Adipose tissue (tissue), 3 donors: Measurements from ENCODE around the gene CDC73. TPM values are rescaled to one million over a fixed set of nuclear protein-coding genes. Genes with fewer than 3 reads are reported as not detected.
"Not testable (repeated sequence)": the region's sequence is repeated elsewhere in the genome, so short reads cannot be mapped to it uniquely, and the experiment has no call there.

ENCODE experiments used
- H3K27ac ChIP-seq: one replicate; pipeline ENCODE4 v1.5.1; 2013; ENCODE audit warnings: low read depth, low read length
- WGBS, 3 donors: extraction: QIAGEN DNeasy Blood & Tissue Kit; methylation state at CpG; one replicate each; pipeline ENCODE4 v1.1.7; 2013; 5-methylcytosine and 5-hydroxymethylcytosine counted together
- polyA plus RNA-seq, 3 donors: library from polyadenylated mRNA; stranded (reverse); fragments of 200-250 nt; gene quantifications; one replicate each; pipeline ENCODE4 v1.2.3, GENCODE V29; 2013
- donor health status: healthy with polysubstance abuse.
- donor health status: Bipolar disorder and iron deficiency.
- donor health status: healthy.

The CDC73 gene
- polyA plus RNA-seq, 3 donors: 7.6 to 17.9 (median 12.9) TPM

DNA sequence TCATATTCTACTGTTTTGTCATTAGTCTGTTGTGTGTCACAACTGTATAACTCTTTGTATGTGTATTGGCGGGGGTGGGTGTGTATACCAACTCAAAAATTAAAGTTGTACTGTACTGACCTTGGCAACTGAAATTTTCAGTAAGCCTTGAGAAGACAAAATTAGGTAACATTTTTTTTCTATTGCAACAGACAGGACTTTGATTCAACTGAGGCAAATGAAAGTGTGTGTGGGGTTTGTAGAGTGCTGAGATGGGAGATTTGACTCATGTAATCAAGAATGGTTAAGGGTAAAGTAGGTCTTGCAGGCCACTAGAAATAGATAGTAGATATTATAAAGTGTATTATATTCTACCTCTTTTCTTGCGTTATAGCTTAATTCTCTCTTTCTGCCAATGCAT, 79.2 kb downstream of the CDC73 start:
- H3K27ac ChIP-seq: no peak overlapping the region
- WGBS, 3 donors: 97 to 100% (median 98%) methylated on average over 2 of the region's 2 CpGs

- 97 to 98% (median 98%) methylated on average over 7 of the region's 7 CpGs for WGBS, 3 donors
These were observed 89.2 kb downstream of the CDC73 start for GRCh38 chr1:193210996-193211395.

DNA sequence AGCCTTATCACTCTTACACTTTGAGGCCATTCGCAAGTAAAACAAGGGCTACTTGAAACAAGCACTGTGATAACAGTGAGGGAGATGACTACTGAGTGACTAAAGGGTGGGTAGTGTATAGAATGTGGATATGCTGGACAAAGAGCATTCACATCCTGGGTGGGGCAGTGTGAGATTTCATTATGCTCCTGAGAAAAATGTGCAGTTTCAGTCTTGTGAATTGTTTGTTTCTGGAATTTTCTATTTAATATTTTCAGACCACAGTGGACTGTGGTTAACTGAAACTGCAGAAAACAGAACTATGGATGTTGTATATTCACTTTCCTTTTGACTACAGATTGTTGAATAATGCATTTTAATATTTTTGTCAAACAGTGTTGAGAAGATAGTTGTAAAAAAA, 89.7 kb downstream of the CDC73 start:
- no peak overlapping the region for H3K27ac ChIP-seq
- 64 to 94% (median 91%) methylated on average over 1 of the region's 1 CpG for WGBS, 3 donors

More at GRCh38 chr1:193210996-193211395, 89.2 kb downstream of the CDC73 start:
- no peak overlapping the region for H3K27ac ChIP-seq

DNA sequence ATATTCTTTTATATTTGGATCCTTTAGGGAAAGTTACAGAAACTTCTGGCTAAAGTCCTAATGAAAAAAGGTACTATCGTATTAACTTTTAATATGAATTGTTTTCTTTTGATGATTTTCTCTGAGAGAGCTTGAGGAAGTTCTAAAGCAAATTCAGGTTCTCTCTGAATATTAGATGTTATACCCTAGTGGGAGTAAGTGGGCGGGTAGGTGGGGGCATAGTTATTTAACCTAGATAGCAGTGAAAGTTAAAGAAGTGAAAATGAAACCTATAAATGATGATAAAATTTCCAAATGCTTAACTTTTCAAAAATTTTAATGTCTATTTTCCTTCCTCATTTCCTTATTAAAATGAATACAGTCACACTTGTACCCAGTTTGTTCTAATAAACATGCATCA, 90.8 kb downstream of the CDC73 start:
- WGBS, 3 donors: 93 to 96% (median 93%) methylated on average over 2 of the region's 2 CpGs
- H3K27ac ChIP-seq: no peak overlapping the region

DNA sequence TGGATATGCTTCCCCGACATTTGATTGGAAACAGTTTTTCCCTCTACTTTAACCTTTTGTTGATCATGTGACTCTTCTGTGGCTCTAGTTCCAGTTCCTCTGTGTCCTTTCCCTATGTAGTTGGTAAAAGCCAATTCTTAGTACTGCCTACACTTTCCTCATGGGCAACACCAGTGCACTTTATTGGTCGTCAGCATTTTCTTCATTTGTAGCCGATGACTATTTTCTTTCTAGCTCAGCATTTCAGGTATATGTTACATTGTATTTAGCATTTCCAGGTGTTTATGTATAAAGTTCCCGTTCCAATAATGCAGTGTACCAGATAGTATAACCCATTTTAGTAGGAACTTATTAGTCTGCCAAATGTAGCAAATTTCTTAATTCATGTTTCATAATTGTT, 92.2 kb downstream of the CDC73 start:
- WGBS, 3 donors: 96 to 99% (median 97%) methylated on average over 4 of the region's 4 CpGs
- H3K27ac ChIP-seq: no peak overlapping the region

- H3K27ac ChIP-seq: no peak overlapping the region
- WGBS, 3 donors: 79 to 80% (median 80%) methylated on average over 8 of the region's 8 CpGs
These were observed 95.1 kb downstream of the CDC73 start for GRCh38 chr1:193216920-193217319.

DNA sequence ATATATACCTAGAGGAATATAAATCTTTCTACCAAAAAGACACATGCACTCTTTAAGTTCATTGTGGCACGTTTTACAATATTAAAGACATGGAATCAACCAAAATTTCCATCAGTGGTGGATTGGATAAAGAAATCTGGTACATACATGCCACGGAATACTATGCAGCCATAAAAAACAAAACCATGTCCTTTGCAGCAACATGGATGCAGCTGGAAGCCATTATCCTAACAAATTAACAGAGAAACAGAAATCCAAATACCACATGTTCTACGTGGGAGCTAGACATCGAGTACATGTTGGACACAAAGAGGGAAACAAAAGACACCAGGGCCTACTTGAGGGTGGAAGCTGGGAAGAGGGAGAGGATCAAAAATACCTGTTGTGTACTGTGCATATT, 97.6 kb downstream of the CDC73 start:
- WGBS, 3 donors: 95 to 99% (median 95%) methylated on average over 4 of the region's 4 CpGs
- H3K27ac ChIP-seq: no peak overlapping the region

- no peak overlapping the region for H3K27ac ChIP-seq
These were observed 99.8 kb downstream of the CDC73 start for GRCh38 chr1:193221651-193222050.

GRCh38 chr1:193222056-193222615, 100.3 kb downstream of the CDC73 start:
- no peak overlapping the region for H3K27ac ChIP-seq
- WGBS, 3 donors: 75 to 93% (median 79%) methylated on average over 8 of the region's 8 CpGs

DNA sequence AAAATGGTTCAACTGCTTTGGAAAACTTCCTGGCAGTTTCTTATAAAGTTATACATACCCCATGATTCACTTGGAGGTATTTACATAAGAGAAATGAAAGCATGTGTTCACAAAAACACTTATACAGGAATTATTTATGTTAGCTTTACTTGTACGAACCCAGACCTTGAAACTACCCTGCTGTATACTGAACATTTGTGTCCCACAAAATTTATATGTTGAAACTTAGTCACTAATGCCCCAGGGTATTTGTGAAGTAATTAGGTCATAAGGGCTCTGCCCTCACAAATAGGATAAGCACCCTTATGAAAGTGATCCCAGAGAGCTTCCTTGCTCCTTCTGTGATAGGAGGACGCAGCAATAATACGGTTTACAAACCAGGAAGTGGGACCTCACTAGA, 107.3 kb downstream of the CDC73 start:
- 80 to 89% (median 87%) methylated on average over 3 of the region's 3 CpGs for WGBS, 3 donors
- no peak overlapping the region for H3K27ac ChIP-seq

GRCh38 chr1:193231146-193231545, 109.3 kb downstream of the CDC73 start:
- H3K27ac ChIP-seq: not testable (repeated sequence)

DNA sequence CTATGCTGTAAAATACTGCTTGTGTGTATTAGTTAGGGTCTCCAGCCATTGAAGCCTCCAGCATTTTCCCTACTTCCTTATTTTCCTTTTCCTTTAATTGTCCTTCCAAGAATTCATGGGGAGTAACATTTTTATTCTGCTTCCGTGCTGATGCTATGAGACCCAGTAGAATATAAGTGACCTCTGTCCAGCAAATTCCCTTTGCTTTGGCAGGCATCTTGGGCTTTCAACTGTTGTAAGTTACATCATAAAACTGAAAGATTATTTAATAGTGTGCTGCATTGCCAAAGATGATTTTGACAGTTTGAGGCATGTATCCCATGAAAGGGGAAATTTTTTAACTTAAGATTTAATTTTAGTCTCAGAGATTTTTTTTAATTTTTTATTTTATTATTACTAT, 112.7 kb downstream of the CDC73 start:
- WGBS, 3 donors: 42 to 83% (median 45%) methylated on average over 1 of the region's 1 CpG
- H3K27ac ChIP-seq: no peak overlapping the region

GRCh38 chr1:193237381-193237978, 115.6 kb downstream of the CDC73 start:
- no peak overlapping the region for H3K27ac ChIP-seq
- 91 to 95% (median 94%) methylated on average over 15 of the region's 15 CpGs for WGBS, 3 donors

DNA sequence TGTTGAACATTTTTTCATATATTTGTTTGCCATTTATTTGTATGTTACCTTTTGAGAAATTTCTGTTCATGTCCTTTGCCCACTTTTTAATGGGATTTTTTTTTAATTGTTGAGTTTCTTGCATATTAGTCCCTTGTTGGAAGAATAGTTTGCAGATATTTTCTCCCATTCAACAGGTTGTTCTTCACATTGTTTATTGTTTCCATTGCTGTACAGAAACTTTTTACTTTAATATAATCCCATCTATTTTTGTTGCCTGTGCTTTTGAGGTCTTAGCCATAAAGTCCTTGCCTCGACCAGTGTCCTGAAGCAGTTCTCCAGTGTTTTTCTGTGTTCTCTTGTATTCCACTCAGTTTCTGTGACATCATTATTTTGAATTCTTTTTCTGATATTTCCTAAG, 118.8 kb downstream of the CDC73 start:
- H3K27ac ChIP-seq: no peak overlapping the region
- WGBS, 3 donors: 94 to 98% (median 97%) methylated on average over 1 of the region's 1 CpG

DNA sequence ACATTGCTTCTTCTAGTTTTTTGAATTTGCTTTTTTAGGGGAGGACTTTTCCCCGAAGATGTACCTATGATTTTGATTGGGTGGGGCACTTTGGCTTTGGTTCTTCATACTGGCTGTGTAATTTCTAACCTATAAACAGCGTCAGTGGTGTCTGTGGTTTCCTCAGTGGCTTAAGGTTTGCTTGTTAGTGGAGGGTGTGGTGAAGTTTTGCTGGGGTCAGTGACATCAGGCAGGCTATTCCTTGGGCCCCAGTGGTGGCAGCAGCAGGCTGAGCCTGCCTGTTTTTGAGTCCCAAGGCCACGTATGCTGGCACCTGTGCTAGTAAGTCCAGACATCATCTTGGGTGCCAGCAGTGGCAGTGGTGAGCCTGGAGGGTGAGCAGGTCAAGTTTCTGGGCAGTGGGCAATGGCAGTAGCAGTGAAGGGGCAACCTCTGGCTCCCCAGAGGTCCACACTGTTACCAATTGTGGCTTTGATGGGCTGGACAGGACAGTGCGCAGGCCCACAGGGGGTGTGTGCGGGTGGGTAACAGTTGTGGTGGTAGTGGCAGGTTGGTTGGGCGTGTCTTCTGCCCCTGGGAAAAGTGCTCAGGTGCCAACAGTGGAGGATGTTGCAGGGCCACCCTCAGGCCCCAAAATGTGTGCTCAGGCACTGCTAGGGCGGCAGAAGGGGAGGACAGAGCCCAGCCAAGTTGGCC, 119.4 kb downstream of the CDC73 start:
- 95% methylated on average over 7 of the region's 7 CpGs for WGBS, 3 donors

DNA sequence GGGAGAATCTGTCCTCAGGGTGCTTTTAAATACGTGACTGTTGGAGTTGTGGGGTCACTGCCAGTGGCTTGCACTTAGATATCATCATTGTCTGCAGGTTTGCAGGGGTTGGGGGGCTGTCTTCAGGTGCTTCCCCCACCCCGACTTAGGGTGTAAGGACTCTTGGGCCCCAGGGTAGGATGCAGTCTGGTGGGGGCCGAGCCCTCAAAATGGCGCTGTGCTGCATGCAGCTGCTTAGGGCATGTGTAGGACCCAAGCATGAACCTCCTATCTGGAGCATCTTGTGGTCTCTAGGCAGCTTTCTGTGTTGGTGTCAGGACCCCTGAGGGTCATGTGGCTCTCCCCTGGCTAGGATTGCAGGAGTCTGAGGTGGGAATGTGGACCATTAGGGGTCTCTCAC, 120.2 kb downstream of the CDC73 start:
- 99% methylated on average over 4 of the region's 4 CpGs for WGBS, 3 donors

More for the DNA sequence above, 119.4 kb downstream of the CDC73 start:
- no peak overlapping the region for H3K27ac ChIP-seq

DNA sequence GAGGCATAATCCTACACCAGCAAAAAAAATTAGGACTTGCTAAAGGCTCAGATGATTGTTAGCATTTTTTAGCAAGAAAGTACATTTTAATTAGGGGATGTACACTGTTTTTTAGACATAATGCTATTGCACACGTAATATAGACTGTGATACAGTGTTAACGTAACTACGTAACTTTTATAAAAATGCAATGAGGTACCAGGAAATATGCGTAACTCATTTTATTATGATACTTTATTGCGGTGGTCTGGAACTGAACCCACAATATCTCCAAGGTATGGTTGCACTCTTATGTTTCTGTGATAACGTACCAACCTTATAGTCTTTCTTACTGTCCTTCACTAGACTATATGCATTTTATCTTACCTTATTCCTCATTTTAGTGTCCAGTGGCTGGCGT, 127.4 kb downstream of the CDC73 start:
- H3K27ac ChIP-seq: no peak overlapping the region
- whole genome bisulfite sequencing, 3 donors: 98 to 99% (median 98%) methylated on average over 7 of the region's 7 CpGs

More for the DNA sequence above, 120.2 kb downstream of the CDC73 start:
- H3K27ac ChIP-seq: no peak overlapping the region

GRCh38 chr1:193251950-193252349, 130.1 kb downstream of the CDC73 start:
- WGBS, 3 donors: 87 to 93% (median 88%) methylated on average over 2 of the region's 2 CpGs

GRCh38 chr1:193256019-193256418, 134.2 kb downstream of the CDC73 start:
- no peak overlapping the region for H3K27ac ChIP-seq

More at GRCh38 chr1:193251950-193252349, 130.1 kb downstream of the CDC73 start:
- H3K27ac ChIP-seq: no peak overlapping the region

- WGBS, 3 donors: 86 to 96% (median 92%) methylated on average over 2 of the region's 2 CpGs
These were observed 137.8 kb downstream of the CDC73 start for GRCh38 chr1:193259636-193260035.

More at GRCh38 chr1:193259636-193260035, 137.8 kb downstream of the CDC73 start:
- no peak overlapping the region for H3K27ac ChIP-seq
